ENCODE data around the gene BRCC3. TPM values are rescaled to one million over a fixed set of nuclear protein-coding genes. Genes with fewer than 3 reads are reported as not detected.

BRCC3 gene
- total and polyA plus RNA-seq, 2 of the 13 experiments (the other 11 are each of a cell fraction or from before 2014, with no cell fraction given) = 19.8 to 24.3 TPM

DNA sequence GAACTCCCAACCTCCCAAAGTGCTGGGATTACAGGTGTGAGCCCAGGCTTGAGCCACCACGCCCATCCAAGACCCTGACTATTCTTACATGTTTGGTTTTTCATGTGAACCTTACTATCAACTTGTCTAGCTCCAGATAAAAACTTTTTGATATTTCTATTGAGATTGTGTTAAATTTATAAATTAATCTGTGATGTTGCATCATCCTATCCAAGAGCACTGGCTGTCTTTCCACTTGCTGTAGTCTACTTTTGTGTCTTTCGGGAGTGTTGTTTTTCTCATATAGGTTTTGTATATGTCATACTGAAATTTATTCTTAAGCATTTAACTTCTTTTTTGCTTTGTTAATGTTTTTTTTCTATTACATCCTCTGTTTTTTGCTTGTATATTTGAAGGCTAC lies 34.6 kb downstream of the BRCC3 start:
- no peak overlapping the region for H3K9ac ChIP-seq (ENCODE audit: insufficient read depth, low read depth, low read length)
- no peaks in the 10 kb centered on the region; a peak in 2 of 5 replicates for H3K36me3 ChIP-seq (replicated peaks in 1 of 2; ENCODE audit: control insufficient read depth in 1 of 2, insufficient read depth in 2 of 2, low read length in 2 of 2)
- intact Hi-C loops (cut with micrococcal nuclease; ENCODE audit: unreplicated experiment) (no loop called here), in situ Hi-C loops (cut with HindIII; ENCODE audit: extremely low pct_ligation_motif_present, low pct_unique_long_range_greater_than_20kb) (no loop called here)
- no peak for DNase-seq (ENCODE audit: low spot score)
- POLR2A ChIA-PET = no interaction called here
- FAIRE-seq = no peak
- H3K27ac ChIP-seq (ENCODE audit: extremely low read length, insufficient read depth, low read length) = no peak overlapping the region
- no TSS peak for BruUV-seq (replicated peaks)
- CTCF ChIA-PET (ENCODE audit: low intra/inter-chr PET ratio, low total read pairs) = no interaction called here
- no peaks in the 10 kb centered on the region for H3K79me2 ChIP-seq (ENCODE audit: insufficient read depth, low read length)
- ATAC-seq = no peak
- H4K20me1 ChIP-seq (ENCODE audit: insufficient read depth, low read length) = no peaks in the 10 kb centered on the region
- no peak overlapping the region for H3K4me2 ChIP-seq (ENCODE audit: low read depth, low read length)
- H3K27me3 ChIP-seq (ENCODE audit: control insufficient read depth in 1 of 2, insufficient read depth in 2 of 2, low read length in 2 of 2) = no peaks in the 10 kb centered on the region
- H3K4me3 ChIP-seq (replicated peaks in 1 of 3; ENCODE audit: insufficient read depth in 1 of 3, low read depth in 2 of 3, low read length in 3 of 3) = no peak overlapping the region
- no peaks in the 10 kb centered on the region for H3K9me3 ChIP-seq (ENCODE audit: low read length)
- peaks cover 7% of the 10 kb centered on the region; the same call in 1 of the 2 replicates for H3K4me1 ChIP-seq (ENCODE audit: insufficient read depth, low read length)
- 95% methylated on average over 2 of the region's 2 CpGs for WGBS (ENCODE audit: low lambda C conversion rate)
- H2AFZ ChIP-seq (ENCODE audit: low read length) = no peak overlapping the region
- TF ChIP-seq CBX1 (IDR thresholded peaks at IDR 0.05; ENCODE audit: low read depth) = no peak
- TF ChIP-seq, protein P1, sequence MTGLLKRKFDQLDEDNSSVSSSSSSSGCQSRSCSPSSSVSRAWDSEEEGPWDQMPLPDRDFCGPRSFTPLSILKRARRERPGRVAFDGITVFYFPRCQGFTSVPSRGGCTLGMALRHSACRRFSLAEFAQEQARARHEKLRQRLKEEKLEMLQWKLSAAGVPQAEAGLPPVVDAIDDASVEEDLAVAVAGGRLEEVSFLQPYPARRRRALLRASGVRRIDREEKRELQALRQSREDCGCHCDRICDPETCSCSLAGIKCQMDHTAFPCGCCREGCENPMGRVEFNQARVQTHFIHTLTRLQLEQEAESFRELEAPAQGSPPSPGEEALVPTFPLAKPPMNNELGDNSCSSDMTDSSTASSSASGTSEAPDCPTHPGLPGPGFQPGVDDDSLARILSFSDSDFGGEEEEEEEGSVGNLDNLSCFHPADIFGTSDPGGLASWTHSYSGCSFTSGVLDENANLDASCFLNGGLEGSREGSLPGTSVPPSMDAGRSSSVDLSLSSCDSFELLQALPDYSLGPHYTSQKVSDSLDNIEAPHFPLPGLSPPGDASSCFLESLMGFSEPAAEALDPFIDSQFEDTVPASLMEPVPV (CRISPR knock-in tag; IDR thresholded peaks at IDR 0.05) = no peak
- TF ChIP-seq ZNF10 (CRISPR knock-in tag; IDR thresholded peaks at IDR 0.05; ENCODE audit: borderline replicate concordance, low read depth) = no peak
- no peak for TF ChIP-seq GLI4 (CRISPR knock-in tag; IDR thresholded peaks at IDR 0.05; ENCODE audit: borderline replicate concordance)
- TF ChIP-seq, protein P2, sequence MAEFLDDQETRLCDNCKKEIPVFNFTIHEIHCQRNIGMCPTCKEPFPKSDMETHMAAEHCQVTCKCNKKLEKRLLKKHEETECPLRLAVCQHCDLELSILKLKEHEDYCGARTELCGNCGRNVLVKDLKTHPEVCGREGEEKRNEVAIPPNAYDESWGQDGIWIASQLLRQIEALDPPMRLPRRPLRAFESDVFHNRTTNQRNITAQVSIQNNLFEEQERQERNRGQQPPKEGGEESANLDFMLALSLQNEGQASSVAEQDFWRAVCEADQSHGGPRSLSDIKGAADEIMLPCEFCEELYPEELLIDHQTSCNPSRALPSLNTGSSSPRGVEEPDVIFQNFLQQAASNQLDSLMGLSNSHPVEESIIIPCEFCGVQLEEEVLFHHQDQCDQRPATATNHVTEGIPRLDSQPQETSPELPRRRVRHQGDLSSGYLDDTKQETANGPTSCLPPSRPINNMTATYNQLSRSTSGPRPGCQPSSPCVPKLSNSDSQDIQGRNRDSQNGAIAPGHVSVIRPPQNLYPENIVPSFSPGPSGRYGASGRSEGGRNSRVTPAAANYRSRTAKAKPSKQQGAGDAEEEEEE (CRISPR knock-in tag; IDR thresholded peaks at IDR 0.05; ENCODE audit: borderline replicate concordance) = no peak
- TF ChIP-seq, protein P3, sequence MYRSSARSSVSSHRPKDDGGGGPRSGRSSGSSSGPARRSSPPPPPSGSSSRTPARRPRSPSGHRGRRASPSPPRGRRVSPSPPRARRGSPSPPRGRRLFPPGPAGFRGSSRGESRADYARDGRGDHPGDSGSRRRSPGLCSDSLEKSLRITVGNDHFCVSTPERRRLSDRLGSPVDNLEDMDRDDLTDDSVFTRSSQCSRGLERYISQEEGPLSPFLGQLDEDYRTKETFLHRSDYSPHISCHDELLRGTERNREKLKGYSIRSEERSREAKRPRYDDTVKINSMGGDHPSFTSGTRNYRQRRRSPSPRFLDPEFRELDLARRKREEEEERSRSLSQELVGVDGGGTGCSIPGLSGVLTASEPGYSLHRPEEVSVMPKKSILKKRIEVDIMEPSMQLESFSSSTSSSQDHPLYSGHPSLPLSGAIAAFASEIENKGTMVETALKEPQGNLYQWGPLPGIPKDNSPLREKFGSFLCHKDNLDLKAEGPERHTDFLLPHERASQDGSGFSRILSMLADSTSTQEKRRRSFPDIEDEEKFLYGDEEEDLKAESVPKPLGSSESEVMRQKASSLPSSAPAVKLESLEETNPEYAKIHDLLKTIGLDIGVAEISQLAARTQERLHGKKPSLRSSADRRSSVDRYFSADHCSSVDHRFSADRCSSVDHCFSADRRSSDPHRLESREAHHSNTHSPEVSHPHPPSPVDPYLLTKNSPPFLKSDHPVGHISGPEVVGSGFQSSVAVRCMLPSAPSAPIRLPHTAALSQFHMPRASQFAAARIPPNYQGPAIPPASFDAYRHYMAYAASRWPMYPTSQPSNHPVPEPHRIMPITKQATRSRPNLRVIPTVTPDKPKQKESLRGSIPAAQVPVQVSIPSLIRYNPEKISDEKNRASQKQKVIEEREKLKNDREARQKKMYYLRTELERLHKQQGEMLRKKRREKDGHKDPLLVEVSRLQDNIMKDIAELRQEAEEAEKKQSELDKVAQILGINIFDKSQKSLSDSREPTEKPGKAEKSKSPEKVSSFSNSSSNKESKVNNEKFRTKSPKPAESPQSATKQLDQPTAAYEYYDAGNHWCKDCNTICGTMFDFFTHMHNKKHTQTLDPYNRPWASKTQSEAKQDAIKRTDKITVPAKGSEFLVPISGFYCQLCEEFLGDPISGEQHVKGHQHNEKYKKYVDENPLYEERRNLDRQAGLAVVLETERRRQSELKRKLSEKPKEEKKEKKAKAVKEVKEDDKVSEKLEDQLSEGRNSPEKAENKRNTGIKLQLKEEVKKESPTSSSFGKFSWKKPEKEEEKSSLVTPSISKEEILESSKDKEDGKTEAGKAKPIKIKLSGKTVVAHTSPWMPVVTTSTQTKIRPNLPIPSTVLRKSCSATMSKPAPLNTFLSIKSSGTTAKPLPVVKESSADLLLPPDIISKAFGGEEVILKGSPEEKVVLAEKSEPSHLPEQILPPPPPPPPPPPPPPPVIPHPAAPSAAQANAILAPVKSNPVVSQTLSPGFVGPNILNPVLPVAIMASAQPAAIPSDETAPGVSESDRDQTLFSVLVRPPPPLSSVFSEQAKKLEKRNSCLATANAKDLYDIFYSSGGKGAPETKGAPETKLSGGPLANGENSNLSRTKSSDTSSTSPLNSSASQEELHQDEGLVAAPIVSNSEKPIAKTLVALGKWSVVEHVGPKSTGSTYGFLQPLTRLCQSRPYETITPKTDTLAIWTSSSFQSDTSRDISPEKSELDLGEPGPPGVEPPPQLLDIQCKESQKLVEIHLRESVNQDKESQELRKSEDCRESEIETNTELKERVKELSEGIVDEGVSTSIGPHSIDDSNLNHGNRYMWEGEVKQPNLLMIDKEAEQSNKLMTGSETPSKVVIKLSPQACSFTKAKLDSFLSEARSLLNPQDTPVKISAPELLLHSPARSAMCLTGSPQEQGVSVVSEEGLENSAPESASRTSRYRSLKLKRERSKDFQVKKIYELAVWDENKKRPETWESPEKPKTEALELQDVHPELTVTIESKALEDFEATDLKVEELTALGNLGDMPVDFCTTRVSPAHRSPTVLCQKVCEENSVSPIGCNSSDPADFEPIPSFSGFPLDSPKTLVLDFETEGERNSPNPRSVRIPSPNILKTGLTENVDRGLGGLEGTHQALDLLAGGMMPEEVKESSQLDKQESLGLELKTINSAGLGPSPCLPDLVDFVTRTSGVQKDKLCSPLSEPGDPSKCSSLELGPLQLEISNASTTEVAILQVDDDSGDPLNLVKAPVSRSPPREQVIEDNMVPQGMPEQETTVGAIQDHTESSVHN (CRISPR knock-in tag; IDR thresholded peaks at IDR 0.05) = no peak
- TF ChIP-seq KDM3A (CRISPR knock-in tag; IDR thresholded peaks at IDR 0.05; ENCODE audit: low read depth) = no peak
- TF ChIP-seq, protein P4, sequence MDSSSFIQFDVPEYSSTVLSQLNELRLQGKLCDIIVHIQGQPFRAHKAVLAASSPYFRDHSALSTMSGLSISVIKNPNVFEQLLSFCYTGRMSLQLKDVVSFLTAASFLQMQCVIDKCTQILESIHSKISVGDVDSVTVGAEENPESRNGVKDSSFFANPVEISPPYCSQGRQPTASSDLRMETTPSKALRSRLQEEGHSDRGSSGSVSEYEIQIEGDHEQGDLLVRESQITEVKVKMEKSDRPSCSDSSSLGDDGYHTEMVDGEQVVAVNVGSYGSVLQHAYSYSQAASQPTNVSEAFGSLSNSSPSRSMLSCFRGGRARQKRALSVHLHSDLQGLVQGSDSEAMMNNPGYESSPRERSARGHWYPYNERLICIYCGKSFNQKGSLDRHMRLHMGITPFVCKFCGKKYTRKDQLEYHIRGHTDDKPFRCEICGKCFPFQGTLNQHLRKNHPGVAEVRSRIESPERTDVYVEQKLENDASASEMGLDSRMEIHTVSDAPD (CRISPR knock-in tag; IDR thresholded peaks at IDR 0.05) = no peak
- TF ChIP-seq, protein P5, sequence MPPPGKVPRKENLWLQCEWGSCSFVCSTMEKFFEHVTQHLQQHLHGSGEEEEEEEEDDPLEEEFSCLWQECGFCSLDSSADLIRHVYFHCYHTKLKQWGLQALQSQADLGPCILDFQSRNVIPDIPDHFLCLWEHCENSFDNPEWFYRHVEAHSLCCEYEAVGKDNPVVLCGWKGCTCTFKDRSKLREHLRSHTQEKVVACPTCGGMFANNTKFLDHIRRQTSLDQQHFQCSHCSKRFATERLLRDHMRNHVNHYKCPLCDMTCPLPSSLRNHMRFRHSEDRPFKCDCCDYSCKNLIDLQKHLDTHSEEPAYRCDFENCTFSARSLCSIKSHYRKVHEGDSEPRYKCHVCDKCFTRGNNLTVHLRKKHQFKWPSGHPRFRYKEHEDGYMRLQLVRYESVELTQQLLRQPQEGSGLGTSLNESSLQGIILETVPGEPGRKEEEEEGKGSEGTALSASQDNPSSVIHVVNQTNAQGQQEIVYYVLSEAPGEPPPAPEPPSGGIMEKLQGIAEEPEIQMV (CRISPR knock-in tag; IDR thresholded peaks at IDR 0.05; ENCODE audit: low read depth) = no peak

All from HepG2 (cell line).